T-helper 1 cell treated with Interleukin-12 subunit alpha and Interleukin-12 subunit beta and Interleukin-4 antibody, amounts not matched to agents 30 μg/mL and 1 μg/mL, for 36 hours (primary cell): ENCODE data around the gene TCIRG1.

Experiments used
- H3K27ac Mint-ChIP-seq: one replicate; pipeline ENCODE4 v1.8.0; 2021; ENCODE audit warnings: mild to moderate bottlenecking, mixed read lengths
- H3K27me3 Mint-ChIP-seq: one replicate; pipeline ENCODE4 v1.8.0; 2021; ENCODE audit warnings: low read depth, mixed read lengths
- H3K36me3 Mint-ChIP-seq: one replicate; pipeline ENCODE4 v1.8.0; 2021; ENCODE audit warnings: low read depth, mixed read lengths
- H3K4me1 Mint-ChIP-seq: one replicate; pipeline ENCODE4 v1.8.0; 2021; ENCODE audit warnings: low read depth, mixed read lengths
- H3K4me3 Mint-ChIP-seq: one replicate; pipeline ENCODE4 v1.8.0; 2021; ENCODE audit warnings: mild to moderate bottlenecking, moderate library complexity, mixed read lengths
- H3K9me3 Mint-ChIP-seq: one replicate; pipeline ENCODE4 v1.8.0; 2021; ENCODE audit warnings: mixed read lengths

TCIRG1 gene

GRCh38 chr11:68061508-68061907 is 22.7 kb downstream of the TCIRG1 start:
- H3K27me3 Mint-ChIP-seq = no peaks in the 10 kb centered on the region
- H3K36me3 Mint-ChIP-seq = peaks cover 6% of the 10 kb centered on the region
- H3K4me3 Mint-ChIP-seq = no peak overlapping the region
- H3K4me1 Mint-ChIP-seq = peaks cover 3% of the 10 kb centered on the region
- H3K27ac Mint-ChIP-seq = no peak overlapping the region
- no peaks in the 10 kb centered on the region for H3K9me3 Mint-ChIP-seq

DNA sequence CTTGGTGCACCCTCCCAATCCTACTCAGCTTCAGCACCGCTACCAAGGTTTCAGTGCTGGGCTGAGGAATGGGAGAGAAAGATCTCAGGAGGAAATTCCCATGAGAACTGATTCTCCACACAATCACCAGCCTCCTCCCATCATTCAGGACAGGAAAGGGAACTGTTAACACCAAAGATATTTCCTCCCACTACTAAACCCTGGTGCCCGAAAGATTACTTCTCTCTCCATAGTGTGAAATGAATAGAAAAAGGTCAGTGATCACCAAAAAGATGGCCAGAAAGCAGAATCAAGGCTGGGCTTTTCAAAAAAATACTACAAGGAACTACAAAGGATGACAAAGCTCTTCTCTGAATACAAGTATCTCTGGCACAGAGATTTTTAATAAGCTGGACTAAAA is 26.1 kb downstream of the TCIRG1 start:
- Mint-ChIP-seq H3K9me3 (no peaks in the 10 kb centered on the region), H3K4me1 (peaks cover 3% of the 10 kb centered on the region), H3K36me3 (peaks cover 8% of the 10 kb centered on the region), H3K4me3 (no peak overlapping the region), H3K27ac (no peak overlapping the region), H3K27me3 (no peaks in the 10 kb centered on the region)

DNA sequence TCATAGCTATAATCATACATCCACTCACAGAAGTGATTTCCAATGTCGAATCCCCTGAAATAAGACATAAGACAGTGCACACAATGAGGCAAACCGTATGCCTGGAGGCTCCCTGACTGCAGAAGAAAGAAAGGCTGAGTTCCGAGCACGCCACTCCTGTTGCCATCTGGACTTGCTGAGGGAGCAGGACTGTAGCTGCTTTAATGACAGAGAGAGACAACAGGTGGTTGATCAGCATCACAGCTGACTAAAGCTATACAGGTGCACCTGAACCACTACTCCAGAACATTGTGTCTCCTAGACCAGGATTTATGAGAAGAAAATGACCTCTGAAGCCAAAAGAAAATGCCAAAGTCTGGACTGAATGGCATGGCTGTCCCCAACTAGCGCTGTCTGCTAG is 27.0 kb downstream of the TCIRG1 start:
- H3K27me3 Mint-ChIP-seq = no peaks in the 10 kb centered on the region
- no peak overlapping the region for H3K27ac Mint-ChIP-seq
- peaks cover 4% of the 10 kb centered on the region for H3K36me3 Mint-ChIP-seq
- no peaks in the 10 kb centered on the region for H3K9me3 Mint-ChIP-seq
- H3K4me1 Mint-ChIP-seq = no peaks in the 10 kb centered on the region
- H3K4me3 Mint-ChIP-seq = no peak overlapping the region

DNA sequence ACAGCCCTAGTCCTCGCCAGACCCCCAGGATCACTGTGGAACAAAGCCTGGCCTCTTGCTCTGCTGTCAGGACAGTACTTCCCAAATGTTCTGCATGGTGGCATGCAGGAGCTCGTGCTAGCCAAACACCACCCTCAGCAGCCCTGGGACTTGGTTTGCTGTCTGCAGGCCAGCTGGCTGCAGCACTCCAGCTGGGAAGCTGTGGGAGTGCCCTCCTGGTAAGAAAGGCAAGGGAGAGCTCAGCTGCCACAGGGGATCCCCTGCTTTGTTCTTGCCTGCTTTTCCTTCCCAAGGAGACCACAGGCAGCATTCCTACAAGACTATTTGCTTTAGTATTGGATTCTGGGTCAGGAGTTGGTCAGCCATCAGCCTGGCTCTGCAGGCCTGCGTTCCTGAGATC is 27.9 kb downstream of the TCIRG1 start:
- no peaks in the 10 kb centered on the region for H3K9me3 Mint-ChIP-seq
- no peak overlapping the region for H3K27ac Mint-ChIP-seq
- no peak overlapping the region for H3K4me3 Mint-ChIP-seq
- H3K4me1 Mint-ChIP-seq = no peaks in the 10 kb centered on the region
- H3K36me3 Mint-ChIP-seq = peaks cover 4% of the 10 kb centered on the region
- no peaks in the 10 kb centered on the region for H3K27me3 Mint-ChIP-seq

DNA sequence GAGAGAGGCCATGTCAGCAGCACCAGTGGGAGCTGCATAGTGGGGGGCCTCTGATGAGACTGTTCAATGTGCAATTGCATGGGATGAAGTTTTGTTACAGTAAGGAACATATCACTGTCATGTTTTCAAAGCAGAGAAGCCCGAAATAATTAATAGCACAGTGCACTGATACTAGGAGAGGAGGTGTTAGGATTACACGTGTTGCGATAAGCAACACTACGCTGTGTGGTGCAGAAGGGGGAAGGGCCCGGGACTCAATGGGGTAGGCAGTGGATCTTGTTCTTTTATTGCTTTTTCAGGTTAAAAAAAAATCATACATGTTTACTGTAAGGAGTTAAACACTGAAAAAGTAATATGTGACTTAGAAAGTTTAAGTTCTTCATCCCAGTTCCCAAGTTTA is 29.2 kb downstream of the TCIRG1 start:
- Mint-ChIP-seq H3K36me3 (peaks cover 4% of the 10 kb centered on the region), H3K9me3 (no peaks in the 10 kb centered on the region), H3K4me3 (no peak overlapping the region), H3K27ac (no peak overlapping the region), H3K4me1 (no peaks in the 10 kb centered on the region), H3K27me3 (no peaks in the 10 kb centered on the region)

- peaks cover 2% of the 10 kb centered on the region for H3K36me3 Mint-ChIP-seq
- no peaks in the 10 kb centered on the region for H3K9me3 Mint-ChIP-seq
- no peak overlapping the region for H3K27ac Mint-ChIP-seq
- H3K4me1 Mint-ChIP-seq = no peaks in the 10 kb centered on the region
- no peak overlapping the region for H3K4me3 Mint-ChIP-seq
- H3K27me3 Mint-ChIP-seq = no peaks in the 10 kb centered on the region
Measured at GRCh38 chr11:68071281-68072048, 32.6 kb downstream of the TCIRG1 start.

DNA sequence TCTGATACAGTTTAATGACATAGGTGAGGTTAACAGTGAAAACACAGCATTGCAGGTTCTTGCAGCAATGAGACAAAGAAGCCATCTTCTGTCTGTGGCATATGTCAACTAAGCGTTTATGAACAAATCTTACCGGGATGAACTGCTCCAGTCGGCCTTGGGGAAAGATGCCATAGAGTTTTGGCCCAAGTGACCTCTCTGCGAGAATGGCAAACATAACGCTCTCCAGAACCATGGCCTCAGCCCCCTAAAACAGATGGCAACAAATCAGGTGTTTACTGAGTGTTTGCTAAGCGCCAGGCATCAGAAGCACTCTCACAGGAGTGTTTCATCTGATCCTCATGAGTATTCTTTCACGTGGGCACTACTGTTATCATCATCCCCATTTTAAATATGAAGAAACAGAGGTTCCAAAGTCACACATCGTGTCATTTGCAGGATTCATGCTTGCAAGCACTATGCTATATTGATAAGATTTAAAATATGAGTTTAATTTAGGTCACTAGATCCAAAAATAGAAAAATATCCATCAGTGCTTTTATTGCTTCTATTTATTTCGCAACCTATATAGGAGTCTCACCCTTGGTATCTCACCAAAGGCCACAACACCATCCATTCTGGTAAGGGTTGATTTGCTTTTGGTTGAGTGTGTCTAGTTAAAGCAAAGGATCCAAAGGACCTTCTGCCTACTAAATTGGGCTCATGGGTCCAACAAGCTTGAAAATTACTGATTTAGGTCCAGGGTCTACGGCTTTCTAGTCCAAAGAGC is 35.9 kb downstream of the TCIRG1 start:
- H3K9me3 Mint-ChIP-seq = no peaks in the 10 kb centered on the region
- H3K4me3 Mint-ChIP-seq = no peak overlapping the region
- no peak overlapping the region for H3K27ac Mint-ChIP-seq
- no peaks in the 10 kb centered on the region for H3K27me3 Mint-ChIP-seq
- no peaks in the 10 kb centered on the region for H3K4me1 Mint-ChIP-seq
- peaks cover under 1% of the 10 kb centered on the region for H3K36me3 Mint-ChIP-seq

- no peak overlapping the region for H3K27ac Mint-ChIP-seq
- H3K4me1 Mint-ChIP-seq = no peaks in the 10 kb centered on the region
- H3K27me3 Mint-ChIP-seq = no peaks in the 10 kb centered on the region
- H3K36me3 Mint-ChIP-seq = no peaks in the 10 kb centered on the region
- no peaks in the 10 kb centered on the region for H3K9me3 Mint-ChIP-seq
- no peak overlapping the region for H3K4me3 Mint-ChIP-seq
Measured at GRCh38 chr11:68076371-68077042, 37.7 kb downstream of the TCIRG1 start.

- H3K4me1 Mint-ChIP-seq = no peaks in the 10 kb centered on the region
Measured at GRCh38 chr11:68077617-68078582, 39.1 kb downstream of the TCIRG1 start.

GRCh38 chr11:68080860-68081259 is 42.0 kb downstream of the TCIRG1 start:
- H3K27ac Mint-ChIP-seq = no peak overlapping the region
- H3K4me1 Mint-ChIP-seq = no peaks in the 10 kb centered on the region
- H3K4me3 Mint-ChIP-seq = no peak overlapping the region
- H3K27me3 Mint-ChIP-seq = no peaks in the 10 kb centered on the region
- no peaks in the 10 kb centered on the region for H3K36me3 Mint-ChIP-seq
- H3K9me3 Mint-ChIP-seq = no peaks in the 10 kb centered on the region

More at GRCh38 chr11:68077617-68078582, 39.1 kb downstream of the TCIRG1 start:
- no peaks in the 10 kb centered on the region for H3K9me3 Mint-ChIP-seq
- H3K4me3 Mint-ChIP-seq = no peak overlapping the region
- no peak overlapping the region for H3K27ac Mint-ChIP-seq
- no peaks in the 10 kb centered on the region for H3K36me3 Mint-ChIP-seq
- no peaks in the 10 kb centered on the region for H3K27me3 Mint-ChIP-seq

DNA sequence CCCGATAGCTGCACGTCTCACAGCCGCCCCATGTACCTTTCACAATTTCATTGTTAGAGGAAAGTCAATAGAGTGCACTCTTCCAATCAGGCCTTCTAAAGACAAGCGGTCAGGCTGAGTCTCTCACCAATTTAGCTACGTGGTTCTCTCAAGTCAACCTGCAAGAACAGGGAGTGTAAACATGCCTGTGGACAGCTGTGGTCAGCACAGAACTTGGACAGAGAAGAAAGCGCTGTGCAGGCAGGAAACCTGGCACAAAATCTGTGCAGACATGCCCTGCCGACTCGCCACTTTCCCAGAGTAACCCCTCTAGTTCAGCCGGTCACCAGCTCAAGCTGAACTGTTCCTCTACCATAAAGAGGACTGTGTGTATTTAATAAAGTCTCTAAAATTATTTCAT is 42.9 kb downstream of the TCIRG1 start:
- Mint-ChIP-seq H3K4me3 (no peak overlapping the region), H3K27me3 (no peaks in the 10 kb centered on the region), H3K27ac (no peak overlapping the region), H3K36me3 (no peaks in the 10 kb centered on the region), H3K9me3 (no peaks in the 10 kb centered on the region), H3K4me1 (no peaks in the 10 kb centered on the region)

- Mint-ChIP-seq H3K27me3 (no peaks in the 10 kb centered on the region), H3K4me3 (no peak overlapping the region)
Measured at GRCh38 chr11:68082481-68082880, 43.7 kb downstream of the TCIRG1 start.

DNA sequence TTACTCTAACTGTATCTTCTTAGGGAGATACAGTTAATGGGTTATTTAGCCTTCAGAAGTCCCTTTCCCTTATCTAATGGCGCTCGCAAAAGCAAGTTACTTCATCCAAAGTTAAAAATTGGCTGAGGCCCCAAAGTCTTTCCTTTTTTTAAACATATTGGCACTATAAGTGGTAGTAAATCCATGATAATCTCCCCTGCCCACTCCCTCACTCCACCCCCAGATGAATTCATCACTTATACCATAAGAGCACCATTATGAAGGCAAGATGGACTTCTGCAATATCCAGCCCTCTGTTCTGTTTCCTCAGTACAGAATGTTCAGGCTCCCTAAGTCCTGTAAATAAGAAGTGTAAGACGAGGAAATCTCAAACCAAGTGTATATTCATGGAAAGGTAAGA is 44.7 kb downstream of the TCIRG1 start:
- no peaks in the 10 kb centered on the region for H3K9me3 Mint-ChIP-seq
- H3K27me3 Mint-ChIP-seq = no peaks in the 10 kb centered on the region
- no peaks in the 10 kb centered on the region for H3K4me1 Mint-ChIP-seq
- H3K27ac Mint-ChIP-seq = no peak overlapping the region
- H3K36me3 Mint-ChIP-seq = no peaks in the 10 kb centered on the region
- H3K4me3 Mint-ChIP-seq = no peak overlapping the region

More at GRCh38 chr11:68082481-68082880, 43.7 kb downstream of the TCIRG1 start:
- H3K27ac Mint-ChIP-seq = no peak overlapping the region
- H3K4me1 Mint-ChIP-seq = no peaks in the 10 kb centered on the region
- H3K36me3 Mint-ChIP-seq = no peaks in the 10 kb centered on the region
- no peaks in the 10 kb centered on the region for H3K9me3 Mint-ChIP-seq

- Mint-ChIP-seq H3K4me1 (no peaks in the 10 kb centered on the region), H3K9me3 (no peaks in the 10 kb centered on the region), H3K36me3 (no peaks in the 10 kb centered on the region), H3K27me3 (no peaks in the 10 kb centered on the region), H3K27ac (no peak overlapping the region), H3K4me3 (no peak overlapping the region)
Measured at GRCh38 chr11:68089679-68090078, 50.9 kb downstream of the TCIRG1 start.
